Hepatocyte (in vitro differentiated cells): Measurements from ENCODE around the gene PNMA8C.

Experiments
- EZH2 ChIP-seq: fragments of 200-600 bp; sonication (generic); IDR thresholded peaks from 2 replicates; pipeline ENCODE4 v1.6.1; 2016; ENCODE audit warnings: antibody characterized with exemption, mild to moderate bottlenecking, borderline replicate concordance
- TF ChIP-seq, protein P1 (sequence below): fragments of 200-600 bp; sonication (generic); IDR thresholded peaks from 2 replicates; pipeline ENCODE4 v1.5.1; 2016; ENCODE audit warnings: antibody characterized with exemption, mild to moderate bottlenecking; ENCODE audit not compliant: poor library complexity

- TF ChIP-seq, protein P1, sequence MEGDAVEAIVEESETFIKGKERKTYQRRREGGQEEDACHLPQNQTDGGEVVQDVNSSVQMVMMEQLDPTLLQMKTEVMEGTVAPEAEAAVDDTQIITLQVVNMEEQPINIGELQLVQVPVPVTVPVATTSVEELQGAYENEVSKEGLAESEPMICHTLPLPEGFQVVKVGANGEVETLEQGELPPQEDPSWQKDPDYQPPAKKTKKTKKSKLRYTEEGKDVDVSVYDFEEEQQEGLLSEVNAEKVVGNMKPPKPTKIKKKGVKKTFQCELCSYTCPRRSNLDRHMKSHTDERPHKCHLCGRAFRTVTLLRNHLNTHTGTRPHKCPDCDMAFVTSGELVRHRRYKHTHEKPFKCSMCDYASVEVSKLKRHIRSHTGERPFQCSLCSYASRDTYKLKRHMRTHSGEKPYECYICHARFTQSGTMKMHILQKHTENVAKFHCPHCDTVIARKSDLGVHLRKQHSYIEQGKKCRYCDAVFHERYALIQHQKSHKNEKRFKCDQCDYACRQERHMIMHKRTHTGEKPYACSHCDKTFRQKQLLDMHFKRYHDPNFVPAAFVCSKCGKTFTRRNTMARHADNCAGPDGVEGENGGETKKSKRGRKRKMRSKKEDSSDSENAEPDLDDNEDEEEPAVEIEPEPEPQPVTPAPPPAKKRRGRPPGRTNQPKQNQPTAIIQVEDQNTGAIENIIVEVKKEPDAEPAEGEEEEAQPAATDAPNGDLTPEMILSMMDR: no peak
- TF ChIP-seq EZH2: no peak
These were observed 43.9 kb upstream of the PNMA8C start for GRCh38 chr19:46472592-46472991.
